GM23338 (cell line): Measurements from ENCODE around the gene WDCP. TPM values are rescaled to one million over a fixed set of nuclear protein-coding genes. Genes with fewer than 3 reads are reported as not detected.

Experiments
- ATAC-seq: fragments of 200-7000 bp; cut with Tn5 transposase; 3 replicates; pipeline ENCODE4 v1.9.1; 2020
- DNase-seq: peaks from one replicate; pipeline ENCODE4 v3.0.0-alpha.2; 2015; ENCODE audit warnings: low spot score
- H2AFZ ChIP-seq: fragments of 200-600 bp; sonication (generic); 2 replicates; pipeline ENCODE4 v1.8.0; 2016; ENCODE audit warnings: antibody characterized with exemption, mild to moderate bottlenecking, moderate library complexity
- H3F3A ChIP-seq: fragments of 200-600 bp; sonication (generic); replicated peaks from 2 replicates; pipeline ENCODE4 v1.8.0; 2017; ENCODE audit warnings: antibody characterized with exemption, mixed run types, low read depth
- H3K27ac ChIP-seq: fragments of 200-600 bp; sonication (generic); 2 replicates; pipeline ENCODE4 v1.6.1; 2016; ENCODE audit warnings: low read depth
- H3K27me3 ChIP-seq: fragments of 200-600 bp; sonication (generic); 2 replicates; pipeline ENCODE4 v1.8.0; 2016; ENCODE audit warnings: mild to moderate bottlenecking, mixed run types, moderate library complexity; ENCODE audit not compliant: insufficient read depth
- H3K36me3 ChIP-seq: fragments of 200-600 bp; sonication (generic); 2 replicates; pipeline ENCODE4 v1.8.0; 2016; ENCODE audit warnings: mild to moderate bottlenecking; ENCODE audit not compliant: insufficient read depth
- H3K4me1 ChIP-seq: fragments of 200-600 bp; sonication (generic); 2 replicates; pipeline ENCODE4 v1.8.0; 2016; ENCODE audit warnings: mild to moderate bottlenecking, moderate library complexity; ENCODE audit not compliant: insufficient read depth
- H3K4me2 ChIP-seq: fragments of 200-600 bp; sonication (generic); 2 replicates; pipeline ENCODE4 v1.7.1; 2017; ENCODE audit warnings: mixed run types
- H3K4me3 ChIP-seq: fragments of 200-600 bp; sonication (generic); 2 replicates; pipeline ENCODE4 v1.6.1; 2016; ENCODE audit warnings: mixed run types
- H3K79me2 ChIP-seq: fragments of 200-600 bp; sonication (generic); replicated peaks from 2 replicates; pipeline ENCODE4 v1.8.0; 2017; ENCODE audit warnings: mild to moderate bottlenecking; ENCODE audit not compliant: insufficient read depth
- H3K9me2 ChIP-seq: fragments of 200-600 bp; sonication (generic); 2 replicates; pipeline ENCODE4 v1.8.0; 2017; ENCODE audit not compliant: insufficient read depth
- H4K20me1 ChIP-seq: fragments of 200-600 bp; sonication (generic); replicated peaks from 2 replicates; pipeline ENCODE4 v1.8.0; 2017; ENCODE audit warnings: mild to moderate bottlenecking; ENCODE audit not compliant: insufficient read depth
- H3K27ac Mint-ChIP-seq: 2 replicates; pipeline ENCODE4 v1.8.0; 2020; ENCODE audit warnings: inconsistent platforms, mild to moderate bottlenecking, moderate library complexity, mixed read lengths
- H3K27me3 Mint-ChIP-seq: 3 replicates; pipeline ENCODE4 v1.8.0; 2022; ENCODE audit warnings: low read depth, mild to moderate bottlenecking, moderate library complexity, mixed read lengths, inconsistent platforms; ENCODE audit not compliant: insufficient read depth, poor library complexity
- H3K36me3 Mint-ChIP-seq: 3 replicates; pipeline ENCODE4 v1.8.0; 2021; ENCODE audit warnings: low read depth, mild to moderate bottlenecking, inconsistent platforms, moderate library complexity, mixed read lengths
- H3K4me1 Mint-ChIP-seq: 3 replicates; pipeline ENCODE4 v1.8.0; 2020; ENCODE audit warnings: mild to moderate bottlenecking, inconsistent platforms, mixed read lengths
- H3K4me3 Mint-ChIP-seq: 3 replicates; pipeline ENCODE4 v1.8.0; 2021; ENCODE audit warnings: moderate library complexity, mild to moderate bottlenecking, inconsistent platforms, mixed read lengths
- H3K9me3 Mint-ChIP-seq: 3 replicates; pipeline ENCODE4 v1.8.0; 2020; ENCODE audit warnings: moderate library complexity, mild to moderate bottlenecking, inconsistent platforms, mixed read lengths
- CREB1 ChIP-seq: fragments of 250-450 bp; sonication (Bioruptor Pico); IDR thresholded peaks from 2 replicates; pipeline ENCODE4 v1.5.0; 2020; ENCODE audit warnings: low read depth, mild to moderate bottlenecking, moderate library complexity
- EZH2 ChIP-seq: fragments of 200-600 bp; sonication (generic); IDR thresholded peaks from one replicate; pipeline ENCODE4 v1.8.0; 2017; ENCODE audit warnings: antibody characterized with exemption, mild to moderate bottlenecking, low read depth; ENCODE audit not compliant: unreplicated experiment
- EZH2phosphoT487 ChIP-seq: fragments of 200-600 bp; sonication (generic); IDR thresholded peaks from one replicate; pipeline ENCODE4 v1.8.1; 2018; ENCODE audit warnings: antibody characterized with exemption; ENCODE audit not compliant: unreplicated experiment
- JUNB ChIP-seq: IDR thresholded peaks from one replicate; pipeline ENCODE4 v1.6.1; 2016; ENCODE audit warnings: antibody characterized with exemption; ENCODE audit not compliant: unreplicated experiment
- NANOG ChIP-seq: IDR thresholded peaks from 2 replicates; pipeline ENCODE4 v1.6.1; 2016; ENCODE audit warnings: antibody characterized with exemption, borderline replicate concordance
- POLR2AphosphoS5 ChIP-seq: IDR thresholded peaks from 2 replicates; pipeline ENCODE4 v1.6.1; 2016; ENCODE audit warnings: antibody characterized with exemption, low read depth
- REST ChIP-seq: IDR thresholded peaks from one replicate; pipeline ENCODE4 v1.6.1; 2018; ENCODE audit warnings: antibody characterized with exemption; ENCODE audit not compliant: unreplicated experiment
- STAT1 ChIP-seq: IDR thresholded peaks from one replicate; pipeline ENCODE4 v1.6.1; 2016; ENCODE audit warnings: antibody characterized with exemption; ENCODE audit not compliant: unreplicated experiment
- ZNF114 ChIP-seq: fragments of 250-450 bp; sonication (Bioruptor Pico); IDR thresholded peaks from 2 replicates; pipeline ENCODE4 v1.5.0; 2020; ENCODE audit warnings: mild to moderate bottlenecking, moderate library complexity
- ZNF331 ChIP-seq: fragments of 250-450 bp; sonication (Bioruptor Pico); IDR thresholded peaks from 2 replicates; pipeline ENCODE4 v1.5.0; 2020; ENCODE audit warnings: low read depth, mild to moderate bottlenecking, moderate library complexity
- polyA plus RNA-seq: library from polyadenylated mRNA; unstranded; fragments of >200 nt; fragmentation: Nextera tagmentation; extraction: Ambion mirVana; gene quantifications from 2 replicates; pipeline ENCODE4 v1.2.1, GENCODE V29; 2016
- total RNA-seq: library from RNA; depleted of rRNA; stranded (reverse); fragments of >200 nt; shearing (Covaris generic); gene quantifications from 2 replicates; pipeline ENCODE4 v1.2.3, GENCODE V29; 2014
- TF ChIP-seq, protein P1 (sequence below): IDR thresholded peaks from 2 replicates; pipeline ENCODE4 v1.6.1; 2016; ENCODE audit warnings: antibody characterized with exemption
- TF ChIP-seq, protein P2 (sequence below): fragments of 250-450 bp; sonication (Bioruptor Pico); IDR thresholded peaks from 2 replicates; pipeline ENCODE4 v1.5.0; 2020; ENCODE audit warnings: mild to moderate bottlenecking, moderate library complexity
- TF ChIP-seq, protein P3 (sequence below), 2 experiments: fragments of 200-600 bp in 1 of 2; sonication (generic) in 1 of 2; conservative IDR thresholded peaks; 2 replicates each; pipeline versions ENCODE4 v1.5.1 to v1.6.1; 2016 to 2017; ENCODE audit warnings: antibody characterized with exemption in 2 of 2, low read depth in 2 of 2, mild to moderate bottlenecking in 2 of 2, moderate library complexity in 1 of 2

Gene WDCP
- total and polyA plus RNA-seq, 2 experiments from 2014 or later, result 10.5 to 28.6 TPM

DNA sequence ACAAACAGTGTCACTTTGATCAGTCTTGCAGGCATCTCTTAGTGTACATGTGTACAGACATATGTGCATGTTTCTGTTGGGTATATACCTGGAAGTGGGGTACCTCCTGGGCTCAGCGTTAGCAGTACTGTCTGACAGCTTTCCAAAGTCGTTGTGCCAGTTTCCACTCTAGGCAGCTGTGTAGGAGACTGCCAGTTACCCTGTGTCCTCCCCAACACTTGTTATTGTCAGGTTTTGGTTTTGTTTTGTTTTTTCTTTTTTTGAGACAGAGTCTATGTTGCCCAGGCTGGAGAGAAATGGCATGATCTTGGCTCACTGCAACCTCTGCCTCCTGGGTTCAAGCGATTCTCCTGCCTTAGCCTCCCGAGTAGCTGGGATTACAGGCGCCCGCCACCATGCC lies 8.6 kb upstream of the WDCP start:
- H3K27ac Mint-ChIP-seq, result no peak overlapping the region
- H3K27me3 Mint-ChIP-seq, result peaks cover 2% of the 10 kb centered on the region
- H3K79me2 ChIP-seq, result 0 out of 2 replicates have a peak, but pooled peaks cover 12% of the 10 kb centered on the region
- no peaks in the 10 kb centered on the region for H3K9me2 ChIP-seq
- peaks cover under 1% of the 10 kb centered on the region; the same call in 1 of the 2 replicates for H3F3A ChIP-seq
- H3K4me1 Mint-ChIP-seq, result no peaks in the 10 kb centered on the region
- no peak for ATAC-seq
- H3K36me3 ChIP-seq, result no peaks in the 10 kb centered on the region; the same call in 1 of the 2 replicates
- DNase-seq, result no peak
- H3K36me3 Mint-ChIP-seq, result peaks cover 6% of the 10 kb centered on the region
- no peaks in the 10 kb centered on the region for H3K27me3 ChIP-seq
- H3K4me2 ChIP-seq, result no peak overlapping the region
- H3K27ac ChIP-seq, result no peak overlapping the region
- no peak for TF ChIP-seq STAT1
- TF ChIP-seq POLR2AphosphoS5, result no peak
- TF ChIP-seq EZH2phosphoT487, result no peak
- TF ChIP-seq ZNF114 (CRISPR knock-in tag), result no peak
- no peak for TF ChIP-seq REST
- TF ChIP-seq, protein P1, sequence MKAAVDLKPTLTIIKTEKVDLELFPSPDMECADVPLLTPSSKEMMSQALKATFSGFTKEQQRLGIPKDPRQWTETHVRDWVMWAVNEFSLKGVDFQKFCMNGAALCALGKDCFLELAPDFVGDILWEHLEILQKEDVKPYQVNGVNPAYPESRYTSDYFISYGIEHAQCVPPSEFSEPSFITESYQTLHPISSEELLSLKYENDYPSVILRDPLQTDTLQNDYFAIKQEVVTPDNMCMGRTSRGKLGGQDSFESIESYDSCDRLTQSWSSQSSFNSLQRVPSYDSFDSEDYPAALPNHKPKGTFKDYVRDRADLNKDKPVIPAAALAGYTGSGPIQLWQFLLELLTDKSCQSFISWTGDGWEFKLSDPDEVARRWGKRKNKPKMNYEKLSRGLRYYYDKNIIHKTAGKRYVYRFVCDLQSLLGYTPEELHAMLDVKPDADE, result no peak
- TF ChIP-seq, protein P2, sequence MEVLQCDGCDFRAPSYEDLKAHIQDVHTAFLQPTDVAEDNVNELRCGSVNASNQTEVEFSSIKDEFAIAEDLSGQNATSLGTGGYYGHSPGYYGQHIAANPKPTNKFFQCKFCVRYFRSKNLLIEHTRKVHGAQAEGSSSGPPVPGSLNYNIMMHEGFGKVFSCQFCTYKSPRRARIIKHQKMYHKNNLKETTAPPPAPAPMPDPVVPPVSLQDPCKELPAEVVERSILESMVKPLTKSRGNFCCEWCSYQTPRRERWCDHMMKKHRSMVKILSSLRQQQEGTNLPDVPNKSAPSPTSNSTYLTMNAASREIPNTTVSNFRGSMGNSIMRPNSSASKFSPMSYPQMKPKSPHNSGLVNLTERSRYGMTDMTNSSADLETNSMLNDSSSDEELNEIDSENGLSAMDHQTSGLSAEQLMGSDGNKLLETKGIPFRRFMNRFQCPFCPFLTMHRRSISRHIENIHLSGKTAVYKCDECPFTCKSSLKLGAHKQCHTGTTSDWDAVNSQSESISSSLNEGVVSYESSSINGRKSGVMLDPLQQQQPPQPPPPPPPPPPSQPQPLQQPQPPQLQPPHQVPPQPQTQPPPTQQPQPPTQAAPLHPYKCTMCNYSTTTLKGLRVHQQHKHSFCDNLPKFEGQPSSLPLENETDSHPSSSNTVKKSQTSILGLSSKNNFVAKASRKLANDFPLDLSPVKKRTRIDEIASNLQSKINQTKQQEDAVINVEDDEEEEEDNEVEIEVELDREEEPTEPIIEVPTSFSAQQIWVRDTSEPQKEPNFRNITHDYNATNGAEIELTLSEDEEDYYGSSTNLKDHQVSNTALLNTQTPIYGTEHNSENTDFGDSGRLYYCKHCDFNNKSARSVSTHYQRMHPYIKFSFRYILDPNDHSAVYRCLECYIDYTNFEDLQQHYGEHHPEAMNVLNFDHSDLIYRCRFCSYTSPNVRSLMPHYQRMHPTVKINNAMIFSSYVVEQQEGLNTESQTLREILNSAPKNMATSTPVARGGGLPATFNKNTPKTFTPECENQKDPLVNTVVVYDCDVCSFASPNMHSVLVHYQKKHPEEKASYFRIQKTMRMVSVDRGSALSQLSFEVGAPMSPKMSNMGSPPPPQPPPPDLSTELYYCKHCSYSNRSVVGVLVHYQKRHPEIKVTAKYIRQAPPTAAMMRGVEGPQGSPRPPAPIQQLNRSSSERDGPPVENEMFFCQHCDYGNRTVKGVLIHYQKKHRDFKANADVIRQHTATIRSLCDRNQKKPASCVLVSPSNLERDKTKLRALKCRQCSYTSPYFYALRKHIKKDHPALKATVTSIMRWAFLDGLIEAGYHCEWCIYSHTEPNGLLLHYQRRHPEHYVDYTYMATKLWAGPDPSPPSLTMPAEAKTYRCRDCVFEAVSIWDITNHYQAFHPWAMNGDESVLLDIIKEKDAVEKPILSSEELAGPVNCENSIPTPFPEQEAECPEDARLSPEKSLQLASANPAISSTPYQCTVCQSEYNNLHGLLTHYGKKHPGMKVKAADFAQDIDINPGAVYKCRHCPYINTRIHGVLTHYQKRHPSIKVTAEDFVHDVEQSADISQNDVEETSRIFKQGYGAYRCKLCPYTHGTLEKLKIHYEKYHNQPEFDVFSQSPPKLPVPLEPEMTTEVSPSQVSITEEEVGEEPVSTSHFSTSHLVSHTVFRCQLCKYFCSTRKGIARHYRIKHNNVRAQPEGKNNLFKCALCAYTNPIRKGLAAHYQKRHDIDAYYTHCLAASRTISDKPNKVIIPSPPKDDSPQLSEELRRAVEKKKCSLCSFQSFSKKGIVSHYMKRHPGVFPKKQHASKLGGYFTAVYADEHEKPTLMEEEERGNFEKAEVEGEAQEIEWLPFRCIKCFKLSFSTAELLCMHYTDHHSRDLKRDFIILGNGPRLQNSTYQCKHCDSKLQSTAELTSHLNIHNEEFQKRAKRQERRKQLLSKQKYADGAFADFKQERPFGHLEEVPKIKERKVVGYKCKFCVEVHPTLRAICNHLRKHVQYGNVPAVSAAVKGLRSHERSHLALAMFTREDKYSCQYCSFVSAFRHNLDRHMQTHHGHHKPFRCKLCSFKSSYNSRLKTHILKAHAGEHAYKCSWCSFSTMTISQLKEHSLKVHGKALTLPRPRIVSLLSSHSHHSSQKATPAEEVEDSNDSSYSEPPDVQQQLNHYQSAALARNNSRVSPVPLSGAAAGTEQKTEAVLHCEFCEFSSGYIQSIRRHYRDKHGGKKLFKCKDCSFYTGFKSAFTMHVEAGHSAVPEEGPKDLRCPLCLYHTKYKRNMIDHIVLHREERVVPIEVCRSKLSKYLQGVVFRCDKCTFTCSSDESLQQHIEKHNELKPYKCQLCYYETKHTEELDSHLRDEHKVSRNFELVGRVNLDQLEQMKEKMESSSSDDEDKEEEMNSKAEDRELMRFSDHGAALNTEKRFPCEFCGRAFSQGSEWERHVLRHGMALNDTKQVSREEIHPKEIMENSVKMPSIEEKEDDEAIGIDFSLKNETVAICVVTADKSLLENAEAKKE (CRISPR knock-in tag), result no peak
- TF ChIP-seq, protein P3, sequence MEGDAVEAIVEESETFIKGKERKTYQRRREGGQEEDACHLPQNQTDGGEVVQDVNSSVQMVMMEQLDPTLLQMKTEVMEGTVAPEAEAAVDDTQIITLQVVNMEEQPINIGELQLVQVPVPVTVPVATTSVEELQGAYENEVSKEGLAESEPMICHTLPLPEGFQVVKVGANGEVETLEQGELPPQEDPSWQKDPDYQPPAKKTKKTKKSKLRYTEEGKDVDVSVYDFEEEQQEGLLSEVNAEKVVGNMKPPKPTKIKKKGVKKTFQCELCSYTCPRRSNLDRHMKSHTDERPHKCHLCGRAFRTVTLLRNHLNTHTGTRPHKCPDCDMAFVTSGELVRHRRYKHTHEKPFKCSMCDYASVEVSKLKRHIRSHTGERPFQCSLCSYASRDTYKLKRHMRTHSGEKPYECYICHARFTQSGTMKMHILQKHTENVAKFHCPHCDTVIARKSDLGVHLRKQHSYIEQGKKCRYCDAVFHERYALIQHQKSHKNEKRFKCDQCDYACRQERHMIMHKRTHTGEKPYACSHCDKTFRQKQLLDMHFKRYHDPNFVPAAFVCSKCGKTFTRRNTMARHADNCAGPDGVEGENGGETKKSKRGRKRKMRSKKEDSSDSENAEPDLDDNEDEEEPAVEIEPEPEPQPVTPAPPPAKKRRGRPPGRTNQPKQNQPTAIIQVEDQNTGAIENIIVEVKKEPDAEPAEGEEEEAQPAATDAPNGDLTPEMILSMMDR (conservative IDR thresholded peaks at IDR 0.05; ENCODE audit: low read depth in 2 of 2), result no peak
- no peak for TF ChIP-seq ZNF331 (CRISPR knock-in tag)
- TF ChIP-seq NANOG, result no peak
- no peak for TF ChIP-seq JUNB
- no peak for TF ChIP-seq EZH2
- no peak for TF ChIP-seq CREB1
- no peak overlapping the region for H3K4me3 ChIP-seq
- H2AFZ ChIP-seq, result no peak overlapping the region
- no peak overlapping the region for H3K4me3 Mint-ChIP-seq
- H3K9me3 Mint-ChIP-seq, result no peaks in the 10 kb centered on the region
- H4K20me1 ChIP-seq, result no peaks in the 10 kb centered on the region; the same call in 1 of the 2 replicates
- peaks cover 3% of the 10 kb centered on the region for H3K4me1 ChIP-seq
